Measurements from ENCODE around the gene ECI2. TPM values are rescaled to one million over a fixed set of nuclear protein-coding genes. Genes with fewer than 3 reads are reported as not detected.
"Not testable (repeated sequence)": the region's sequence is repeated elsewhere in the genome, so short reads cannot be mapped to it uniquely, and the experiment has no call there.

Gene ECI2
- total RNA-seq, 1 donor from 2014 or later: 30.6 TPM

- DNase-seq (ENCODE audit: low spot score): no peak
Measured at GRCh38 chr6:4103929-4104328, 31.4 kb downstream of the ECI2 start.

DNA sequence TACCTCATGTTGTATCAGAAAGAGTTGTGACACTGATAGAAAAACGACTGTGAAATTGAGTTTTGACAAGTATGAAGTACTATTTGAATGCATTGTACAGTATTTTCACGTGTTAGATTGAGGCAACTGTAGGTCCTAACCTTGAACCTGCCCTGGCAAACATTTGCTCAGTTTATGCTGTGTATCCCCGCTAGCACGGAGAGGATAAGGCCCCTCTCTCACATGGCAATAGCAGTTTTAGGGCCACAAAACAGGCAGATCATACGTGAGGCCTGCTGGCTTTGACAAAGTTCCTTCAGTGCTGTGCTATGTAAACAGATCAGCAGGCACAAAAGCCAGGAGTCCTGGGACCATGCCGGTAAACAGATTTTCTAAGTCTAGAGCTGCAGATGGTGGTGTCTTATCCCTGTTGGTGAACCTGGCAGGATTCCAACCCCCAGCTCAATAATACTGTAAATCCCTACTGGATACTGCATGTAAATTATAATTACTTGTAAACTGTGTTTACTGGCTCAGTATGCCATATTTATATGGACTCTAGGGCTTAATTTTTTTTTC is 32.6 kb downstream of the ECI2 start:
- DNase-seq (ENCODE audit: low spot score): no peak

GRCh38 chr6:4101298-4101697 is 34.1 kb downstream of the ECI2 start:
- no peak for DNase-seq (ENCODE audit: low spot score)

- no peak for DNase-seq (ENCODE audit: low spot score)
Measured at GRCh38 chr6:4100655-4101054, 34.7 kb downstream of the ECI2 start.

DNA sequence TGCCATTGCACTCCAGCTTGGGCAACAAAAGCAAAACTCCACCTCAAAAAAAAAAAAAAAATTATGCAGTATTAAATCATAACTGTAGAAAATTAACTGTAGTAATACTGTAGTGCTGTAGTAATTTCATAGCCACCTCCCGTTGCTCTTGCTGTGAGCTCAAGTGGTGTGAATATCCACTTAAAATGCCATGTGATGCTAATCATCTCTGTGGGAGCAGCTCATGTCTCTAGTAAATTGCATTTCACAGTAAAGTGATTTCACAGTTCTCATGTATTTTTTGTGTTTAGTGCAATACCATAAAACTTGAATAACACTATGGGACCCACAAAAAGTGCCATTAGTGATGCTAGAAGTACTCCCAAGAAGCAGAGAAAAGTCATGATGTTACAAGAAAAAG is 42.1 kb downstream of the ECI2 start:
- DNase-seq (ENCODE audit: low spot score): no peak

DNA sequence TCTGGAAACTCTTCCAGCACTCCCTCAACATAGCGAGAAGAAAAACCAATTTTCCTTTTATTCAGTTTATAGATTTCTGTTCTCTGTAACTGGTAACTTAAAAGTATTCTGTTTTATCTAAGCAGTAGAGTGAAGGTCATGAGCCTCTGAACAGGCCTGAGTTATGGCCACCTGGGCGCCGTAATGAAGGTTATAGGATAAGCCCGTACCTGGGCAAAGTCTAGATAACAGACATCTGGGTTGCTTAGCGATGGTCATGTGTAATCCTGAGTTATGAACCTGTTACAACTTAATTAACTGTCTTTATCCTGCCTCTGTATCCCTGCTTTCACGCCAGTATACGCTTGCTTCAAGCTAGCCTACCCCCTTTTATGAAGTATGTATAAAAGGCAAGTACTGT is 43.4 kb downstream of the ECI2 start:
- DNase-seq (ENCODE audit: low spot score): no peak

GRCh38 chr6:4090043-4090442 is 45.3 kb downstream of the ECI2 start:
- not testable (repeated sequence) for DNase-seq (ENCODE audit: low spot score)

DNA sequence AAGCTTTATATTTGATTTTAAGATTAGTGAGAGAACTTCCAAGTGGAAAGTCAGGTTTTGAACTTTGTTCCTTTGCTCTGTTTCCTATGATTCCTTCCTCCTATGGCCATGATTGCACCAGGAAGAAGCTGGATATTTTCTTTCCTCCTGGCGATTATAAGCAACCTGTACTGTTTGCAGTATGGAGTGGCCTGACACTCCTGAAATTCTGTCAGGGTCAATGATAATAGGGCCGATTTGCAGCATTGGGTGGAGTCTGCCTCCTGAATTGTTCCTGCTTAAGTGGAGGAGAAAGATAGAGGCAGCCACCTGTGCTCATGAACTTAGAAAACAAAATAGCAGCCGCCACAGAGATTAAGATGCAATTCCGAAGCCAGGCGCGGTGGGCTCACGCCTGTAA is 46.7 kb downstream of the ECI2 start:
- no peak for DNase-seq (ENCODE audit: low spot score)

GRCh38 chr6:4085332-4085700 is 50.1 kb downstream of the ECI2 start:
- no peak for DNase-seq (ENCODE audit: low spot score)

- DNase-seq (ENCODE audit: low spot score): no peak
Measured at GRCh38 chr6:4084444-4085331, 50.7 kb downstream of the ECI2 start.

DNA sequence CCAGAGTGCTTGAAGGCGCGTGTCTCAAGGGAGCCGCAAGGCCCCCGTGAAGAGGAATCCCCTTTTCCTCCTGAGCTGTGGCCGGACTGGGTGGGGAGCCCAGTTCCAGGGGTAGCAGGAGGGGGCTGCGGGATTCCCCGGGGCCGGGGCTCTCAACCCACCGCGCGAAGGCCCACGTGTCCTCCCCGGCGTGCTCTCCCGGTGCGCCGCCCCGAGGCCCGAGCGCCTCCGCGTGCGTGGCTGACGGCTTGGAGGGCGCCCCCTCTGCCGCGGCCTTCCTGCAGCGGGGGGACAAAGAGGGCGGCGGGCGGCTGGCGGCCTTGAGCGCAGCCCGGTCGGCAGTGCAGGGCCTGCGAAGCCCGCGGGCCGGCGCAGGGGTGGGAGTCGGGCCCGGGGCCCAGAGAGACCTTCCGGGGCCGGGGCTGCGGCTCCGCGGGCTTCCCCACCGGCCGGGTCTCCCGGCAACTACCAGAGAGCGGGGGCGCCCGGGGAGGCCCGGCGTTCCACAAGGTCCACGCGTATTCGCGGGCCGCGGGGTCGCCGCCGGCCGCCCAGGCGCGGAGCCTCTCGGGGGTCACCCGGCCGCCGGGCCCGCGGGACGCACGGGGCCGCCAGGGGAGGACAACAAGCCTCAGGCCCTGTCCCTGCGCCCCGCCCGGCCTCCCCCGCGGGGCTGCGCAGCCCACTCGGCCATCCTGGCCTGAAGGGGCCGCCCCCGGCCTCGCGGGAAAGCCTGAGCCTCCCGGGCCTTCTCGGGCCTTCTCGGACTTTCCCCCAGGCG is 56.5 kb downstream of the ECI2 start, which contains the start of gene FAM217A:
FAM217A (minus strand) TSS at position 447 of the 781 bp plus-strand sequence. CDS start 1,723 bp downstream, outside the sequence.
- no peak for DNase-seq (ENCODE audit: low spot score)

DNA sequence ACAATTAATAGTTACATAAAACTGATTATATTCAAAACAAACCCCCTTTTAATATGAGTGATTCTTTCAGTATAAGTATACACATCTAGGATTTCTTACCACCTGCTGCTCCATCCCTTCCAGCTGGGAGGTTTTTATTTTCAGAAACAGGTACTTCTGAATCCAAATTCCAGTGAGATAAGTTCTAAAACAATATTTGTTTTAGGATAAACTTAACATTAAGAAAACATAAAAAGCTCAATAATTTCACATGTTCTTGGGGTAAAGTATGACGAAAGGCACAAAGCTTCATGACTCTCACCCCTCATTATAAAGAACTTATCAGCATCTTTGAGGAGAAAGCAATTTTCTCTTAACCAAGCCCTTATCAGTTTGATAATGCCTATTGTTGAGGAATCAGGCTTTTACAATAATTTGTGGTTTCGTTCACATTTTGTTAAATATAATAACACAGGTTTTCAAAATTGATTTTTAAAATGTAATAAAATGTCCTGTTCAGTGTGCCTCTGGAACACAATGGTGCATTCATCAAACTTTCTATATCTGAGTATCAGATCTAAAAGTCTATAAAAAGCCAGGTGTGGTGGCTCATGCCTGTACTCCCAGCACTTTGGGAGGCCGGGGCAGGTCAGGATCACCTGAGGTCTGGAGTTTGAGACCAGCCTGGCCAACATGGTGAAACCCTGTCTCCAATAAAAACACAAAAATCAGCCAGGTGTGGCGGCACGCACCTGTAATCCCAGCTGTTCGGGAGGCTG is 60.7 kb downstream of the ECI2 start:
- no peak for DNase-seq (ENCODE audit: low spot score)

DNA sequence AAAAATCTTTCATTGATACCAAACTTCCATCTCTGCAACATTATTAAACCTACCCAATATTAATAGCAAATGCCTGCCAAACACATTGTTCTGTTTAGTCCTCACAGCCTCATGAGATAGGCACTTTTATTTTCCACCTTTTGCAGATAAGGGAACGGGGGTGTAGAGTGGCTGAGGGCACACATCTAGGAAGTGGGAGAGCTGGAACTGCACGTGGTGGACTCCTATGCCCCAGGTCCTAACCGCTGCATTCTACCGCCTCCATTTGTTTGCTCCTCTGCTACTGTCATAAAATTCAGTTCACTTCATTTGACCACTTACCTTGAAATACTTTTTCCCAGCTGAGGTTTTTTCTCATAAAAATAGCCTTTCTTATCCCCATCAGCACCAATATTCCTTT is 64.0 kb downstream of the ECI2 start:
- no peak for DNase-seq (ENCODE audit: low spot score)

DNA sequence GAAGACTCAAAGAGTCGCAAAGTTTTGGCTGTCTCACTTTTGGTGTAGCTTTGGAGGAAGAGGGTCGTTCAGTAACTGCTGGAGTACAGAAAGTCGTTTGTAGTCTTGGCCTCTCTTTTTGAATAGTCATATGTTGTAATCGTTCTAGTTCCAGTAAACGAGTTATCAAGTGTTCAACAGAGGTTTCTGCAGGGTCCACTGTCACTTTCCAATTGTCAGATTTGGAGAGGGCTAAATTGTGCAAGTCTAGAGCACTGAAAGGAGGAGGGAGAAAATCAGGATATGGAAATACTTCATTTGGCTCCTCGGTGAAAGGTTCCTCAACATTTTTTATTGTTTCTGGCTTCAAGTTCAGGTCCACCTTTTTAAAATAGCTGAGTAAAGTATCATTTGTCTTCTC is 66.2 kb downstream of the ECI2 start:
- no peak for DNase-seq (ENCODE audit: low spot score)

GRCh38 chr6:4067673-4068072 is 67.7 kb downstream of the ECI2 start:
- DNase-seq (ENCODE audit: low spot score): no peak

DNA sequence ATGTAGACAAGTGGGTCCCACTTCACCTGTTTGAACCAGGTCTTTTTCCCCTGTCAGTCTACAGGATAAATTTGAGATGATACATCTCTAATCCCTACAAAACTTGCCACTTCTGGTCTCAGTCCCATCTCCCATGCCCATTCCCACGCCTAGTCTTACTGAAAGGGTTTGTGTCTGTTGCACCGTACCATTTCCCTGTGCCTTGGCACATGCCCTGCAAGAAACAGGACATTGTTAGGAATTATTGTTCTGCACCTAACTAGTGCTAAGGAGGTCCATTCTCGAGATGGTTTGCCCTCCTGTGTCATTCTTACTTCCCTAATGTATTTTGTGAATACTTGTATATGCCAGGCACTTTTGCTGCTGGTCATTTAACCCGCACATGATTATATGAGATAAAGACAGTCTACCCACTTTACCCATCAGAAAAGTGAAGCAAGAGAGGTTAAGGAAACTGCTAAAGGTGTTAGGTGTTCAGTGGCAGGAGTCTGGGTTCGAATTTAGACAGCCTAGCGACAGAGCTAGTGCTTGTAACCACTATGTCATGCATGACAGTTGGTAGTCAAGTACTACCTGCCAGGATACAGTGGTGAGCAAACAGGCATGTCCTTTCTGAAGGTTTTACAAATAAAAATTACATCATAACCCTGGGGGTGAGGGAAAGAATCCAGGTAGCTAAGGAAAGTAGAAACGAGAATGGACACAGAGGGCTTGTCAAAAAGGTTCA is 69.2 kb downstream of the ECI2 start:
- DNase-seq (ENCODE audit: low spot score): no peak

Other genes with a start within 250 kb of the ECI2 start
- 0.48 TPM for gene FAM217A, start 56.4 kb downstream of the ECI2 start, total RNA-seq (ENCODE audit: insufficient read depth, low replicate concordance)

Measured in umbilical cord (tissue), 2 donors.